HepG2 (cell line): Measurements from ENCODE around the gene SLC41A3. TPM values are rescaled to one million over a fixed set of nuclear protein-coding genes. Genes with fewer than 3 reads are reported as not detected.

Source experiments
- ELF1 ChIP-seq: sonication (generic); formaldehyde crosslinking; IDR thresholded peaks from 2 replicates; pipeline ENCODE4 v1.4.0; 2020; ENCODE audit warnings: missing genetic modification reagents
- ERF ChIP-seq: IDR thresholded peaks from 2 replicates; pipeline ENCODE4 v1.6.1; 2018; ENCODE audit warnings: missing biosample characterization, missing genetic modification reagents
- MAZ ChIP-seq, 2 experiments: sonication (generic) in 1 of 2; formaldehyde crosslinking in 1 of 2; IDR thresholded peaks; 2 replicates each; pipeline versions ENCODE4 v1.5.0 to v1.6.1; 2012 to 2020; ENCODE audit warnings: low read depth in 2 of 2, mild to moderate bottlenecking in 2 of 2, borderline replicate concordance in 1 of 2, improper control_type of control experiment in 1 of 2, low read length in 1 of 2, missing genetic modification reagents in 1 of 2, moderate library complexity in 1 of 2
- MIER2 ChIP-seq: IDR thresholded peaks from 2 replicates; pipeline ENCODE4 v1.6.1; 2016; ENCODE audit warnings: missing biosample characterization, missing genetic modification reagents
- MTA1 ChIP-seq: sonication (generic); formaldehyde crosslinking; IDR thresholded peaks from 2 replicates; pipeline ENCODE4 v1.4.0; 2020; ENCODE audit warnings: missing genetic modification reagents, mild to moderate bottlenecking, borderline replicate concordance
- SALL1 ChIP-seq: sonication (generic); formaldehyde crosslinking; IDR thresholded peaks from 2 replicates; pipeline ENCODE4 v1.8.0; 2022; ENCODE audit warnings: mild to moderate bottlenecking, missing genetic modification reagents
- TFAP4 ChIP-seq: sonication (generic); IDR thresholded peaks from 2 replicates; pipeline ENCODE4 v1.6.1; 2016; ENCODE audit warnings: low read depth, borderline replicate concordance
- THAP11 ChIP-seq: IDR thresholded peaks from 2 replicates; pipeline ENCODE4 v1.6.1; 2016; ENCODE audit warnings: missing biosample characterization, missing genetic modification reagents
- ZNF205 ChIP-seq: IDR thresholded peaks from 2 replicates; pipeline ENCODE4 v1.6.1; 2018; ENCODE audit warnings: missing biosample characterization, missing genetic modification reagents
- ZNF562 ChIP-seq: sonication (generic); formaldehyde crosslinking; IDR thresholded peaks from 2 replicates; pipeline ENCODE4 v1.8.0; 2022; ENCODE audit warnings: missing genetic modification reagents, borderline replicate concordance
- ZNF563 ChIP-seq: sonication (generic); formaldehyde crosslinking; IDR thresholded peaks from 2 replicates; pipeline ENCODE4 v1.8.0; 2022; ENCODE audit warnings: mild to moderate bottlenecking, moderate library complexity, missing genetic modification reagents
- ZNF878 ChIP-seq: sonication (generic); formaldehyde crosslinking; IDR thresholded peaks from 2 replicates; pipeline ENCODE4 v1.8.1; 2023; ENCODE audit warnings: mild to moderate bottlenecking, missing genetic modification reagents, moderate library complexity
- polyA plus RNA-seq, 8 experiments: library from polyadenylated mRNA; depleted of rRNA in 3 of 8; stranded (reverse) in 7 of 8; unstranded in 1 of 8; fragments of >200 nt; fragmentation: Illumina TruSeq in 4 of 8; extraction: Trizol in 4 of 8; gene quantifications; 2 replicates each; pipeline versions ENCODE4 v1.2.1 to v1.2.3, GENCODE V29; 2011 to 2016; ENCODE audit warnings: low read depth in 4 of 8, missing spikeins in 1 of 8, mixed read lengths in 1 of 8; ENCODE audit not compliant: insufficient read depth in 1 of 8
- total RNA-seq, 5 experiments: library from RNA; depleted of rRNA; stranded (reverse); fragments of >200 nt; fragmentation: Illumina TruSeq; extraction: Trizol; gene quantifications; 2 replicates each; pipeline ENCODE4 v1.2.3, GENCODE V29; 2016; ENCODE audit warnings: low read depth in 1 of 5
- TF ChIP-seq, protein P1 (sequence below): sonication (generic); formaldehyde crosslinking; conservative IDR thresholded peaks from 2 replicates; pipeline ENCODE4 v1.4.0; 2020; ENCODE audit warnings: mild to moderate bottlenecking, missing genetic modification reagents, moderate library complexity
- TF ChIP-seq, protein P2 (sequence below): IDR thresholded peaks from 2 replicates; pipeline ENCODE4 v1.6.1; 2016; ENCODE audit warnings: missing biosample characterization, missing genetic modification reagents, low read depth
- TF ChIP-seq, protein P3 (sequence below): sonication (generic); formaldehyde crosslinking; IDR thresholded peaks from 2 replicates; pipeline ENCODE4 v1.5.0; 2020; ENCODE audit warnings: mild to moderate bottlenecking, missing genetic modification reagents, borderline replicate concordance
- TF ChIP-seq, protein P4 (sequence below): sonication (generic); formaldehyde crosslinking; IDR thresholded peaks from 2 replicates; pipeline ENCODE4 v1.4.0; 2020; ENCODE audit warnings: missing genetic modification reagents, borderline replicate concordance

The SLC41A3 gene
- total and polyA plus RNA-seq, 2 of the 13 experiments (the other 11 are each of a cell fraction or from before 2014, with no cell fraction given) = 26.0 to 71.1 TPM

DNA sequence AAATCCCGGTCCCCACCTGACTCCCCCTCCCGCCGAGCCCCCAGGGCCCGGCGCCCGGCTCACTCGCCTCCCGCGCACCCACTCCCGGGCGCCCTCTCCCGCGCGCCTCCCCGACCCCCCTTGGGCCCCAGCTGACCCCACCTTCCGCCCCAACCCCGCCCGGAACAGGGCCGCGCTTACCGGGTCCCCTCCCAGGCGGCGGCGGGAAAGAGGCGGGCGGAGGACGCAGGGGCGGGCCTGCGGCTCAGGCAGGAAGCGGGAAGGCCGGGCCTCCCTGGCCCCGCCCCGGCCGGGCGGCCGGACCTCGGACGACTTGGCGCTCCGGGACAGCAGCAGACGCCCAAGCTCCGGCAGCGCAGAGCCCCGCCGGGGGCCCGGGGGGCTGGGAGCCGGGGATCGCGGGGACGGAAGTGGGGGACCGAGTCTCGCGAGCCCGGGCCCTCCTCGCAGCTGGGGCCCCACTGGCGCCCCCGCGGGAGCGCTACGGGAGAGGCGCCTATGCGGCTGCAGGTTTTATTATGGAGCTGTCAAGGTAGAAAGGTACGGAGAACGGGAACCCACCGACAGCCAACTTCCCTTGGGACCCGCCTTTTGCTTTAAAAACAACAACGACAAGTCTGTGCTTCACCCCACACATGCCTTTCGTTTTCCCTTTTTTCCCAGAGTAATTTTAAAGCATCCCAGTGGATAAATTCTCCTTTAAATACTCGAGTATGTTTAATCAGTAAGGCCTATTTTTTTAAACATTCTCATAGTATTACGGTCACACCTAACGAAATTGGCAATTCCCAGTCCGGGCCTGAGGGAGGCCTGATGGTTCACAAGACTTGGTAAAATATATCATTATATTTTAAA is at the start of gene SLC41A3 (continued):
- peak; percentile 76; the same call in 1 of the 2 replicates for TF ChIP-seq TFAP4
- TF ChIP-seq MAZ (IDR thresholded peaks at IDR 0.05; ENCODE audit: borderline replicate concordance, low read depth, low read length) = peak; percentile 63
- TF ChIP-seq MAZ (CRISPR knock-in tag; IDR thresholded peaks at IDR 0.05; ENCODE audit: low read depth) = peak; percentile 90
- TF ChIP-seq, protein P1, sequence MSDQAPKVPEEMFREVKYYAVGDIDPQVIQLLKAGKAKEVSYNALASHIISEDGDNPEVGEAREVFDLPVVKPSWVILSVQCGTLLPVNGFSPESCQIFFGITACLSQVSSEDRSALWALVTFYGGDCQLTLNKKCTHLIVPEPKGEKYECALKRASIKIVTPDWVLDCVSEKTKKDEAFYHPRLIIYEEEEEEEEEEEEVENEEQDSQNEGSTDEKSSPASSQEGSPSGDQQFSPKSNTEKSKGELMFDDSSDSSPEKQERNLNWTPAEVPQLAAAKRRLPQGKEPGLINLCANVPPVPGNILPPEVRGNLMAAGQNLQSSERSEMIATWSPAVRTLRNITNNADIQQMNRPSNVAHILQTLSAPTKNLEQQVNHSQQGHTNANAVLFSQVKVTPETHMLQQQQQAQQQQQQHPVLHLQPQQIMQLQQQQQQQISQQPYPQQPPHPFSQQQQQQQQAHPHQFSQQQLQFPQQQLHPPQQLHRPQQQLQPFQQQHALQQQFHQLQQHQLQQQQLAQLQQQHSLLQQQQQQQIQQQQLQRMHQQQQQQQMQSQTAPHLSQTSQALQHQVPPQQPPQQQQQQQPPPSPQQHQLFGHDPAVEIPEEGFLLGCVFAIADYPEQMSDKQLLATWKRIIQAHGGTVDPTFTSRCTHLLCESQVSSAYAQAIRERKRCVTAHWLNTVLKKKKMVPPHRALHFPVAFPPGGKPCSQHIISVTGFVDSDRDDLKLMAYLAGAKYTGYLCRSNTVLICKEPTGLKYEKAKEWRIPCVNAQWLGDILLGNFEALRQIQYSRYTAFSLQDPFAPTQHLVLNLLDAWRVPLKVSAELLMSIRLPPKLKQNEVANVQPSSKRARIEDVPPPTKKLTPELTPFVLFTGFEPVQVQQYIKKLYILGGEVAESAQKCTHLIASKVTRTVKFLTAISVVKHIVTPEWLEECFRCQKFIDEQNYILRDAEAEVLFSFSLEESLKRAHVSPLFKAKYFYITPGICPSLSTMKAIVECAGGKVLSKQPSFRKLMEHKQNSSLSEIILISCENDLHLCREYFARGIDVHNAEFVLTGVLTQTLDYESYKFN = peak; percentile 63
- TF ChIP-seq, protein P2, sequence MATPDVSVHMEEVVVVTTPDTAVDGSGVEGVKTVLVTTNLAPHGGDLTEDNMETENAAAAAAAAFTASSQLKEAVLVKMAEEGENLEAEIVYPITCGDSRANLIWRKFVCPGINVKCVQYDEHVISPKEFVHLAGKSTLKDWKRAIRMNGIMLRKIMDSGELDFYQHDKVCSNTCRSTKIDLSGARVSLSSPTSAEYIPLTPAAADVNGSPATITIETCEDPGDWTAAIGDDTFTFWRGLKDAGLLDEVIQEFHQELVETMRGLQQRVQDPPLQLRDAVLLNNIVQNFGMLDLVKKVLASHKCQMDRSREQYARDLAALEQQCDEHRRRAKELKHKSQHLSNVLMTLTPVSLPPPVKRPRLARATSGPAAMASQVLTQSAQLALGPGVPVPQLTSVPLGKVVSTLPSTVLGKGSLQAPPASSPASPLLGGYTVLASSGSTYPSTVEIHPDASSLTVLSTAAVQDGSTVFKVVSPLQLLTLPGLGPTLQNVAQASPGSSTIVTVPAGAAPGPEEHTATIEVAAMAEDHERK (CRISPR knock-in tag) = no peak
- no peak for TF ChIP-seq MIER2 (CRISPR knock-in tag)
- peak; percentile 75 for TF ChIP-seq THAP11 (CRISPR knock-in tag)
- peak; percentile 85 for TF ChIP-seq ZNF563 (CRISPR knock-in tag)
- TF ChIP-seq ERF (CRISPR knock-in tag) = 0 out of 2 replicates have a peak, but pooled peaks have one; percentile 20
- TF ChIP-seq, protein P3, sequence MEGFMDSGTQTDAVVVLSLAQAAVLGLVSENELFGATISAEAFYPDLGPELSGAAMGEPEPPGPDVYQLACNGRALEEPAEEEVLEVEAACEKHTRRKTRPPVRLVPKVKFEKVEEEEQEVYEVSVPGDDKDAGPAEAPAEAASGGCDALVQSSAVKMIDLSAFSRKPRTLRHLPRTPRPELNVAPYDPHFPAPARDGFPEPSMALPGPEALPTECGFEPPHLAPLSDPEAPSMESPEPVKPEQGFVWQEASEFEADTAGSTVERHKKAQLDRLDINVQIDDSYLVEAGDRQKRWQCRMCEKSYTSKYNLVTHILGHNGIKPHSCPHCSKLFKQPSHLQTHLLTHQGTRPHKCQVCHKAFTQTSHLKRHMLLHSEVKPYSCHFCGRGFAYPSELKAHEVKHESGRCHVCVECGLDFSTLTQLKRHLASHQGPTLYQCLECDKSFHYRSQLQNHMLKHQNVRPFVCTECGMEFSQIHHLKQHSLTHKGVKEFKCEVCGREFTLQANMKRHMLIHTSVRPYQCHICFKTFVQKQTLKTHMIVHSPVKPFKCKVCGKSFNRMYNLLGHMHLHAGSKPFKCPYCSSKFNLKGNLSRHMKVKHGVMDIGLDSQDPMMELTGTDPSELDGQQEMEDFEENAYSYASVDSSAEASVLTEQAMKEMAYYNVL (CRISPR knock-in tag) = 0 out of 2 replicates have a peak, but pooled peaks have one; percentile 29
- TF ChIP-seq ZNF562 (CRISPR knock-in tag) = no peak
- peak; percentile 59; the same call in 1 of the 2 replicates for TF ChIP-seq MTA1
- TF ChIP-seq ZNF878 (CRISPR knock-in tag) = peak; percentile 77; the same call in 1 of the 2 replicates
- TF ChIP-seq ZNF205 (CRISPR knock-in tag) = peak; percentile 100
- TF ChIP-seq SALL1 (CRISPR knock-in tag) = peak; percentile 40; the same call in 1 of the 2 replicates
- peak; percentile 21; the same call in 1 of the 2 replicates for TF ChIP-seq ELF1 (CRISPR knock-in tag)
- TF ChIP-seq, protein P4, sequence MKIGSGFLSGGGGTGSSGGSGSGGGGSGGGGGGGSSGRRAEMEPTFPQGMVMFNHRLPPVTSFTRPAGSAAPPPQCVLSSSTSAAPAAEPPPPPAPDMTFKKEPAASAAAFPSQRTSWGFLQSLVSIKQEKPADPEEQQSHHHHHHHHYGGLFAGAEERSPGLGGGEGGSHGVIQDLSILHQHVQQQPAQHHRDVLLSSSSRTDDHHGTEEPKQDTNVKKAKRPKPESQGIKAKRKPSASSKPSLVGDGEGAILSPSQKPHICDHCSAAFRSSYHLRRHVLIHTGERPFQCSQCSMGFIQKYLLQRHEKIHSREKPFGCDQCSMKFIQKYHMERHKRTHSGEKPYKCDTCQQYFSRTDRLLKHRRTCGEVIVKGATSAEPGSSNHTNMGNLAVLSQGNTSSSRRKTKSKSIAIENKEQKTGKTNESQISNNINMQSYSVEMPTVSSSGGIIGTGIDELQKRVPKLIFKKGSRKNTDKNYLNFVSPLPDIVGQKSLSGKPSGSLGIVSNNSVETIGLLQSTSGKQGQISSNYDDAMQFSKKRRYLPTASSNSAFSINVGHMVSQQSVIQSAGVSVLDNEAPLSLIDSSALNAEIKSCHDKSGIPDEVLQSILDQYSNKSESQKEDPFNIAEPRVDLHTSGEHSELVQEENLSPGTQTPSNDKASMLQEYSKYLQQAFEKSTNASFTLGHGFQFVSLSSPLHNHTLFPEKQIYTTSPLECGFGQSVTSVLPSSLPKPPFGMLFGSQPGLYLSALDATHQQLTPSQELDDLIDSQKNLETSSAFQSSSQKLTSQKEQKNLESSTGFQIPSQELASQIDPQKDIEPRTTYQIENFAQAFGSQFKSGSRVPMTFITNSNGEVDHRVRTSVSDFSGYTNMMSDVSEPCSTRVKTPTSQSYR (CRISPR knock-in tag) = no peak
